ENCODE results near the gene RNF223. TPM values are rescaled to one million over a fixed set of nuclear protein-coding genes. Genes with fewer than 3 reads are reported as not detected.
A peak's percentile ranks its signal among the peaks of the same experiment; 100 is the strongest.

Gene RNF223
- total RNA-seq, 1 donor from 2014 or later = not detected

- H3K27ac Mint-ChIP-seq (ENCODE audit: unreplicated experiment) = no peak overlapping the region
- H3K27me3 Mint-ChIP-seq (ENCODE audit: low read depth) = peaks cover 5% of the 10 kb centered on the region
- H3K4me1 Mint-ChIP-seq = peaks cover 4% of the 10 kb centered on the region
- DNase-seq (ENCODE audit: low read depth, low spot score) = no peak
- peaks cover 3% of the 10 kb centered on the region for H3K36me3 Mint-ChIP-seq (ENCODE audit: low read depth)
- no peaks in the 10 kb centered on the region for H3K9me3 Mint-ChIP-seq
- no peak overlapping the region for H3K4me3 Mint-ChIP-seq
- TF ChIP-seq CTCF (conservative IDR thresholded peaks at IDR 0.05) = no peak
Observed at GRCh38 chr1:1044455-1045078, 29.5 kb downstream of the RNF223 start.

GRCh38 chr1:1043921-1044320, 30.2 kb downstream of the RNF223 start:
- Mint-ChIP-seq H3K4me1 (peaks cover 7% of the 10 kb centered on the region), H3K9me3 (no peaks in the 10 kb centered on the region), H3K4me3 (no peak overlapping the region), H3K27ac (ENCODE audit: unreplicated experiment) (no peak overlapping the region), H3K27me3 (ENCODE audit: low read depth) (peaks cover 12% of the 10 kb centered on the region), H3K36me3 (ENCODE audit: low read depth) (peaks cover 3% of the 10 kb centered on the region)
- TF ChIP-seq CTCF (conservative IDR thresholded peaks at IDR 0.05) = no peak
- DNase-seq (ENCODE audit: low read depth, low spot score) = no peak

GRCh38 chr1:1043411-1043810, 30.7 kb downstream of the RNF223 start:
- H3K4me3 Mint-ChIP-seq = no peak overlapping the region
- no peak for DNase-seq (ENCODE audit: low read depth, low spot score)
- no peak for TF ChIP-seq CTCF (conservative IDR thresholded peaks at IDR 0.05)
- H3K27ac Mint-ChIP-seq (ENCODE audit: unreplicated experiment) = no peak overlapping the region
- peaks cover 3% of the 10 kb centered on the region for H3K36me3 Mint-ChIP-seq (ENCODE audit: low read depth)
- H3K9me3 Mint-ChIP-seq = no peaks in the 10 kb centered on the region
- H3K27me3 Mint-ChIP-seq (ENCODE audit: low read depth) = peaks cover 17% of the 10 kb centered on the region
- H3K4me1 Mint-ChIP-seq = peaks cover 11% of the 10 kb centered on the region

GRCh38 chr1:1042835-1043234, 31.3 kb downstream of the RNF223 start:
- Mint-ChIP-seq H3K4me3 (peak overlapping the region; percentile 31), H3K36me3 (ENCODE audit: low read depth) (peaks cover 3% of the 10 kb centered on the region), H3K4me1 (peaks cover 11% of the 10 kb centered on the region), H3K9me3 (no peaks in the 10 kb centered on the region), H3K27ac (ENCODE audit: unreplicated experiment) (no peak overlapping the region), H3K27me3 (ENCODE audit: low read depth) (peaks cover 20% of the 10 kb centered on the region)
- TF ChIP-seq CTCF (conservative IDR thresholded peaks at IDR 0.05) = no peak
- no peak for DNase-seq (ENCODE audit: low read depth, low spot score)

GRCh38 chr1:1041873-1042272, 32.2 kb downstream of the RNF223 start:
- Mint-ChIP-seq H3K36me3 (ENCODE audit: low read depth) (peaks cover 3% of the 10 kb centered on the region), H3K9me3 (no peaks in the 10 kb centered on the region), H3K27me3 (ENCODE audit: low read depth) (peaks cover 22% of the 10 kb centered on the region), H3K27ac (ENCODE audit: unreplicated experiment) (no peak overlapping the region), H3K4me1 (peaks cover 11% of the 10 kb centered on the region), H3K4me3 (no peak overlapping the region)
- TF ChIP-seq CTCF (conservative IDR thresholded peaks at IDR 0.05) = no peak
- no peak for DNase-seq (ENCODE audit: low read depth, low spot score)

Measured in neural crest cell (in vitro differentiated cells).